ENCODE measurements around the gene TMEM132A. TPM values are rescaled to one million over a fixed set of nuclear protein-coding genes. Genes with fewer than 3 reads are reported as not detected.

The TMEM132A gene
- total RNA-seq, 1 donor from 2014 or later: 6.1 TPM

DNA sequence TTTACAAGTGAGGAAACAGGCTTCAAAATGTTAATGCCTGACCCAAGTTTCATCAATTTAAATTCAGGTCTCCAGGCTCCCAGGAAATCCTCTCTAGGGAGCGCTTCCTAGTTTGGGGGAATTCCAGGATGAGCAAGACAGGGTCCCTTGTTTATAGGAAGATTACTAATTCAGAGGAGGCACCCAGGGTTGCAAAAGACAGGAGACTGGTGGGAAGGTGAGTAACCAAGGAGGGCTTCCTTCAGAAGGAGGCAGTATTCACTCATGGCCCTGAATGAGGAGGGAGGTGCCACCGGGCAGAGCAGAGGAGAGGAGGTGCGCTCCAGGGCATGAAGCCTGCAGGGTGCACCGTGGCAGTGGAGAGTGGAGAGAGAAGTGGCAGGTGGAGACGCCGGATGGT, 1.6 kb downstream of the TMEM132A start:
- H3K9me3 ChIP-seq: no peaks in the 10 kb centered on the region
- H3K4me1 ChIP-seq: peaks cover 25% of the 10 kb centered on the region
- H3K27ac ChIP-seq: no peak overlapping the region
- H3K36me3 ChIP-seq: peaks cover 0 to 22% of the 10 kb centered on the region in 2 donors
- no peak for TF ChIP-seq POLR2AphosphoS5 (IDR thresholded peaks at IDR 0.05; ENCODE audit: insufficient read depth in 1 of 2, low read depth in 1 of 2)
- TF ChIP-seq, protein P1, sequence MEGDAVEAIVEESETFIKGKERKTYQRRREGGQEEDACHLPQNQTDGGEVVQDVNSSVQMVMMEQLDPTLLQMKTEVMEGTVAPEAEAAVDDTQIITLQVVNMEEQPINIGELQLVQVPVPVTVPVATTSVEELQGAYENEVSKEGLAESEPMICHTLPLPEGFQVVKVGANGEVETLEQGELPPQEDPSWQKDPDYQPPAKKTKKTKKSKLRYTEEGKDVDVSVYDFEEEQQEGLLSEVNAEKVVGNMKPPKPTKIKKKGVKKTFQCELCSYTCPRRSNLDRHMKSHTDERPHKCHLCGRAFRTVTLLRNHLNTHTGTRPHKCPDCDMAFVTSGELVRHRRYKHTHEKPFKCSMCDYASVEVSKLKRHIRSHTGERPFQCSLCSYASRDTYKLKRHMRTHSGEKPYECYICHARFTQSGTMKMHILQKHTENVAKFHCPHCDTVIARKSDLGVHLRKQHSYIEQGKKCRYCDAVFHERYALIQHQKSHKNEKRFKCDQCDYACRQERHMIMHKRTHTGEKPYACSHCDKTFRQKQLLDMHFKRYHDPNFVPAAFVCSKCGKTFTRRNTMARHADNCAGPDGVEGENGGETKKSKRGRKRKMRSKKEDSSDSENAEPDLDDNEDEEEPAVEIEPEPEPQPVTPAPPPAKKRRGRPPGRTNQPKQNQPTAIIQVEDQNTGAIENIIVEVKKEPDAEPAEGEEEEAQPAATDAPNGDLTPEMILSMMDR (IDR thresholded peaks at IDR 0.05): no peak
- no peak for TF ChIP-seq POLR2A (IDR thresholded peaks at IDR 0.05)
- no peak for DNase-seq (ENCODE audit: extremely low spot score in 2 of 2)
- no peaks in the 10 kb centered on the region for H3K27me3 ChIP-seq
- no peak overlapping the region for H3K4me3 ChIP-seq
- intact Hi-C loops (cut with DNase I): no loop called here

DNA sequence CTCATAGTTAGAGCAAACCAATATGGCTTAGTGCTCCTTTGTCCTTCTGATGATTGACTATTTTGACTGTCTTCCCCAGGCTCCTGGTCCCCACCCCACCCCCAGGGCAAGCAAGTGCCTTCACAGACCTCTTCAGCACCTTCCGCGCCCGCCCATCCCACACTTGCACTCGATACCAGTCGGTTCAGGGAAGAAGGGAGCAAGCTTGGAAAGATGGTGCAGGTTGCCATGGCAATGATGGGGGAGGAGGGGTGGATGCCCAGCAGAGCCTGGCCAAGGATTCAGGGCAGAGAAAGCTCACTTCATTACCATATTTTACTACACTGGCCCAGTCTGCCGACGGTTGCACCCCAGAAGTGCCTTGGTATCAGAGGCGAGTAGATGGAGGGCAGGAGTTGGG, 2.2 kb downstream of the TMEM132A start:
- DNase-seq (ENCODE audit: extremely low spot score in 2 of 2): no peak
- Histone ChIP-seq H3K9me3 (no peaks in the 10 kb centered on the region), H3K27ac (no peak overlapping the region), H3K36me3 (peaks cover 0 to 15% of the 10 kb centered on the region in 2 donors), H3K4me3 (no peak overlapping the region), H3K27me3 (no peaks in the 10 kb centered on the region), H3K4me1 (peaks cover 25% of the 10 kb centered on the region)
- TF ChIP-seq POLR2AphosphoS5 (IDR thresholded peaks at IDR 0.05; ENCODE audit: insufficient read depth in 1 of 2, low read depth in 1 of 2) (no peak), POLR2A (IDR thresholded peaks at IDR 0.05) (no peak)
- TF ChIP-seq, protein P1 (IDR thresholded peaks at IDR 0.05): no peak
- intact Hi-C loops (cut with DNase I): no loop called here

DNA sequence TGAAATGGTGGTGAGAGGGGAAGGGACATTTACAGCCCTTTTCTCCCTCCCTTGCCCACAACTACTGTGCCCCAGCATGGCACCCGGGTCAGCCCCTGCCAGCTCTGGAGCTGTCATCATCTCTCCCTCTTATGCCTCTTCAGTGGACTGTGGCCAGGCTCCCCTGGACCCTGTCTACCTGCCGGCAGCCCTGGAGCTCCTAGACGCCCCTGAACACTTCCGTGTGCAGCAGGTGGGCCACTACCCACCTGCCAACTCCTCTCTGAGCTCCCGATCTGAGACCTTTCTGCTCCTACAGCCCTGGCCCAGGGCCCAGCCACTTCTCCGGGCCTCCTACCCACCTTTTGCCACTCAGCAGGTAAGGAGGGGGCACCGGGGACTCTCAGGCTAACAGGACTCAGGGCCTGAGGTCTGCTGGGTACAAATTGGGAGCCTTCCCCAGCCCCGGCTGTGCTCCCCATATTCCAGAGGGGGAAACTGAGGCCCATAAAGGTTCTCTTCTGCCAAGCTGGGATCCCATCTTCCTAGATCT, 2.9 kb downstream of the TMEM132A start:
- Histone ChIP-seq H3K4me3 (no peak overlapping the region), H3K36me3 (peaks cover 0 to 9% of the 10 kb centered on the region in 2 donors), H3K9me3 (no peaks in the 10 kb centered on the region), H3K4me1 (peaks cover 25% of the 10 kb centered on the region), H3K27ac (no peak overlapping the region), H3K27me3 (no peaks in the 10 kb centered on the region)
- DNase-seq (ENCODE audit: extremely low spot score in 2 of 2): no peak
- intact Hi-C loops (cut with DNase I): no loop called here
- TF ChIP-seq, protein P1 (IDR thresholded peaks at IDR 0.05): no peak
- no peak for TF ChIP-seq POLR2AphosphoS5 (IDR thresholded peaks at IDR 0.05; ENCODE audit: insufficient read depth in 1 of 2, low read depth in 1 of 2)
- TF ChIP-seq POLR2A (IDR thresholded peaks at IDR 0.05): no peak

DNA sequence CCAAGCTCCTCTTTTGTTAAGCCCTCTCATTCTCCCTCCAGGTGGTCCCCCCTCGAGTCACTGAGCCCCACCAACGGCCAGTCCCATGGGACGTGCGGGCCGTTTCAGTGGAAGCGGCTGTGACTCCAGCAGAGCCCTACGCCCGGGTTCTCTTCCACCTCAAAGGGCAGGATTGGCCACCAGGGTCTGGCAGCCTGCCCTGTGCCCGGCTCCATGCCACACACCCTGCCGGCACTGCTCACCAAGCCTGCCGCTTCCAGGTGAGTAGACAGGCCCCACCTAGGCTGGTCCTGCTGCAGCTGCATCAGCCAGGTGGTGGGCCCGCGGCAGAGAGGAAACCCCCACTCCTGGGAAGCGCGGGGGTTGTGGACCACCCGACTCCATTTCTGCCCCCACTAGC, 3.3 kb downstream of the TMEM132A start:
- Histone ChIP-seq H3K4me3 (no peak overlapping the region), H3K4me1 (peaks cover 25% of the 10 kb centered on the region), H3K9me3 (no peaks in the 10 kb centered on the region), H3K27ac (no peak overlapping the region), H3K27me3 (no peaks in the 10 kb centered on the region), H3K36me3 (peaks cover 0 to 4% of the 10 kb centered on the region in 2 donors)
- intact Hi-C loops (cut with DNase I): no loop called here
- DNase-seq (ENCODE audit: extremely low spot score in 2 of 2): no peak
- TF ChIP-seq, protein P1 (IDR thresholded peaks at IDR 0.05): no peak
- TF ChIP-seq POLR2AphosphoS5 (IDR thresholded peaks at IDR 0.05; ENCODE audit: insufficient read depth in 1 of 2, low read depth in 1 of 2) (no peak), POLR2A (IDR thresholded peaks at IDR 0.05) (no peak)

DNA sequence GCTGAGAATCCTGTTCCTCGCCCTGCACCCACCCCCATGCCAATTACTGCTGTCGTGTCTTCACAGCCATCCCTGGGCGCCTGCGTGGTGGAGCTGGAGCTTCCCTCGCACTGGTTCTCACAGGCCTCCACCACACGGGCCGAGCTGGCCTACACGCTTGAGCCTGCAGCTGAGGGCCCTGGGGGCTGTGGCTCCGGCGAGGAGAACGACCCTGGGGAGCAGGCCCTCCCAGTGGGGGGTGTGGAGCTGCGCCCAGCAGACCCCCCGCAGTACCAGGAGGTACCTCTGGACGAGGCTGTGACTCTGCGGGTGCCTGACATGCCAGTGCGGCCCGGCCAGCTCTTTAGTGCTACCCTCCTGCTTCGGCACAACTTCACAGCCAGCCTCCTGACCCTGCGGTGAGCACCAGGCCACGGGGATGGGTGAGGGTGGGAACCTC, 4.3 kb downstream of the TMEM132A start:
- Histone ChIP-seq H3K4me1 (peaks cover 23% of the 10 kb centered on the region), H3K9me3 (no peaks in the 10 kb centered on the region), H3K36me3 (no peaks in the 10 kb centered on the region), H3K4me3 (no peak overlapping the region), H3K27ac (no peak overlapping the region), H3K27me3 (no peaks in the 10 kb centered on the region)
- intact Hi-C loops (cut with DNase I): no loop called here
- no peak for DNase-seq (ENCODE audit: extremely low spot score in 2 of 2)
- TF ChIP-seq POLR2AphosphoS5 (IDR thresholded peaks at IDR 0.05; ENCODE audit: insufficient read depth in 1 of 2, low read depth in 1 of 2) (no peak), POLR2A (IDR thresholded peaks at IDR 0.05) (no peak)
- TF ChIP-seq, protein P1 (IDR thresholded peaks at IDR 0.05): no peak

Measured in vagina (tissue), 2 donors.